Stomach (tissue), 4 donors: ENCODE measurements around the gene TMEM236.

Source experiments
- CTCF ChIP-seq, 7 experiments: fragments of 450-650 bp in 4 of 7; fragments of 200-600 bp in 3 of 7; sonication (generic) in 3 of 7; IDR thresholded peaks; one replicate each; pipeline ENCODE4 v1.5.1; 2016 to 2019; ENCODE audit warnings: antibody characterized with exemption in 7 of 7, control low read depth in 2 of 7, mild to moderate bottlenecking in 1 of 7
- EP300 ChIP-seq: sonication (generic); formaldehyde crosslinking; IDR thresholded peaks from one replicate; pipeline ENCODE4 v1.6.1; 2017; ENCODE audit warnings: antibody characterized with exemption
- POLR2A ChIP-seq, 4 donors: fragments of 450-650 bp; IDR thresholded peaks; one replicate each; pipeline ENCODE4 v1.6.1; 2016; ENCODE audit warnings: antibody characterized with exemption in 4 of 4, control low read depth in 2 of 4, mild to moderate bottlenecking in 1 of 4, moderate library complexity in 1 of 4

- TF ChIP-seq CTCF (IDR thresholded peaks at IDR 0.05) (no peak), POLR2A (IDR thresholded peaks at IDR 0.05) (no peak), EP300 (no peak)
Measured at GRCh38 chr10:17771017-17771416, 19.0 kb downstream of the TMEM236 start.
